Kidney (tissue), 14 donors: ENCODE measurements around the gene PTPRK. TPM values are rescaled to one million over a fixed set of nuclear protein-coding genes. Genes with fewer than 3 reads are reported as not detected.
A peak's percentile ranks its signal among the peaks of the same experiment; 100 is the strongest.

Experiments used
- DNase-seq, 5 donors: peaks; one replicate each; pipeline ENCODE4 v3.0.0-alpha.2; 2013 to 2020
- FAIRE-seq: peaks from 2 replicates; lab custom pipeline; 2012; peaks lifted over from hg19 to GRCh38; lab: Jason Lieb, UNC
- H3K27ac ChIP-seq, 2 donors: one replicate each; pipeline ENCODE4 v1.7.0; 2013; ENCODE audit warnings: low read depth in 2 of 2, low read length in 2 of 2, inconsistent platforms in 1 of 2
- H3K27me3 ChIP-seq: one replicate; pipeline ENCODE4 v1.7.1; 2013; ENCODE audit warnings: low read length, inconsistent platforms; ENCODE audit not compliant: control insufficient read depth, insufficient read depth
- H3K36me3 ChIP-seq, 3 donors: one replicate each; pipeline versions ENCODE4 v1.7.0 to v1.7.1; 2013; ENCODE audit warnings: low read length in 3 of 3, control low read depth in 1 of 3, inconsistent platforms in 1 of 3; ENCODE audit not compliant: insufficient read depth in 3 of 3, control insufficient read depth in 2 of 3
- H3K4me1 ChIP-seq, 3 donors: one replicate each; pipeline versions ENCODE4 v1.7.0 to v1.7.1; 2013; ENCODE audit warnings: low read length in 3 of 3, inconsistent platforms in 1 of 3, low read depth in 1 of 3; ENCODE audit not compliant: control insufficient read depth in 2 of 3, insufficient read depth in 2 of 3
- H3K4me3 ChIP-seq, 3 donors: one replicate each; pipeline versions ENCODE4 v1.7.0 to v1.8.1; 2013; ENCODE audit warnings: low read length in 3 of 3, control low read depth in 1 of 3, inconsistent platforms in 1 of 3
- H3K9ac ChIP-seq, 3 donors: one replicate each; pipeline versions ENCODE4 v1.7.0 to v1.7.1; 2013; ENCODE audit warnings: low read length in 3 of 3, control low read depth in 1 of 3, inconsistent platforms in 1 of 3
- H3K9me3 ChIP-seq, 3 donors: one replicate each; pipeline versions ENCODE4 v1.7.0 to v1.7.1; 2013; ENCODE audit warnings: low read length in 3 of 3, control low read depth in 1 of 3, inconsistent platforms in 1 of 3; ENCODE audit not compliant: control insufficient read depth in 2 of 3, insufficient read depth in 1 of 3
- CTCF ChIP-seq: IDR thresholded peaks from 3 replicates; pipeline ENCODE4 v1.5.1; 2012; ENCODE audit warnings: mild to moderate bottlenecking, moderate library complexity, borderline replicate concordance; ENCODE audit not compliant: insufficient read depth; ENCODE audit errors: extremely low read depth
- intact Hi-C: fragments of 100-400 bp; cut with DNase I; formaldehyde crosslinking; loops from one replicate; pipeline ENCODE4 v1.11.1; 2022
- polyA plus RNA-seq: library from polyadenylated mRNA; stranded (reverse); fragments of 350-450 nt; fragmentation: Illumina TruSeq; extraction: RNeasy Lipid Tissue Mini Kit (QIAGEN cat#74804); gene quantifications from one replicate; pipeline ENCODE4 v1.2.3, GENCODE V29; 2014; ENCODE audit warnings: low read depth, low replicate concordance; ENCODE audit not compliant: insufficient read depth
- total RNA-seq: library from RNA; stranded (reverse); fragmentation: NEBNext Ultra II Directional; extraction: Animal tissue kit (Norgen Biotek cat#: 25700); gene quantifications from one replicate; pipeline ENCODE4 v1.2.1, GENCODE V29; 2021
- donor health status: control.
- donor health status: control.
- donor health status: control.
- donor health status: control.
- donor health status: control.
- donor health status: DM: yes; HTN: yes; CAD: no.
- donor health status: Normal renal cell carcinoma (clear cell type).

Gene PTPRK
- total and polyA plus RNA-seq, 2 donors from 2014 or later = 9.2 to 72.8 TPM

- no peak overlapping the region for H3K9ac ChIP-seq
- DNase-seq = peak in 2 of 5 donors; percentile 46 to 66
- no peaks in the 10 kb centered on the region for H3K9me3 ChIP-seq
- no peak overlapping the region for H3K4me3 ChIP-seq
- no peaks in the 10 kb centered on the region for H3K4me1 ChIP-seq
- intact Hi-C loops = no loop called here
- no peak for TF ChIP-seq CTCF
- H3K27ac ChIP-seq = peak overlapping the region in 1 of 2 donors; percentile 14
- H3K27me3 ChIP-seq = no peaks in the 10 kb centered on the region
- no peaks in the 10 kb centered on the region for H3K36me3 ChIP-seq
- FAIRE-seq = no peak
Measured at GRCh38 chr6:128339635-128340450, 180.6 kb downstream of the PTPRK start.

GRCh38 chr6:128337619-128338018 is 182.8 kb downstream of the PTPRK start:
- peaks cover 0 to 5% (median 0%) of the 10 kb centered on the region in 3 donors for H3K4me1 ChIP-seq

GRCh38 chr6:128336436-128337095 is 183.8 kb downstream of the PTPRK start:
- FAIRE-seq (no peak), DNase-seq (no peak)
- H3K27ac ChIP-seq = no peak overlapping the region
- no peaks in the 10 kb centered on the region for H3K36me3 ChIP-seq
- H3K9ac ChIP-seq = no peak overlapping the region
- H3K27me3 ChIP-seq = no peaks in the 10 kb centered on the region
- no peak overlapping the region for H3K4me3 ChIP-seq
- no peaks in the 10 kb centered on the region for H3K9me3 ChIP-seq
- peaks cover 0 to 5% (median 0%) of the 10 kb centered on the region in 3 donors for H3K4me1 ChIP-seq
- TF ChIP-seq CTCF = no peak
- intact Hi-C loops = no loop called here

More at GRCh38 chr6:128337619-128338018, 182.8 kb downstream of the PTPRK start:
- DNase-seq (no peak), FAIRE-seq (no peak)
- TF ChIP-seq CTCF = no peak
- Histone ChIP-seq H3K4me3 (no peak overlapping the region), H3K9ac (no peak overlapping the region), H3K36me3 (no peaks in the 10 kb centered on the region), H3K27me3 (no peaks in the 10 kb centered on the region), H3K9me3 (no peaks in the 10 kb centered on the region), H3K27ac (no peak overlapping the region)
- intact Hi-C loops = no loop called here
